Measurements from ENCODE around the gene MGAT3.
A peak's percentile ranks its signal among the peaks of the same experiment; 100 is the strongest.
"Not testable (repeated sequence)": the region's sequence is repeated elsewhere in the genome, so short reads cannot be mapped to it uniquely, and the experiment has no call there.

The MGAT3 gene

DNA sequence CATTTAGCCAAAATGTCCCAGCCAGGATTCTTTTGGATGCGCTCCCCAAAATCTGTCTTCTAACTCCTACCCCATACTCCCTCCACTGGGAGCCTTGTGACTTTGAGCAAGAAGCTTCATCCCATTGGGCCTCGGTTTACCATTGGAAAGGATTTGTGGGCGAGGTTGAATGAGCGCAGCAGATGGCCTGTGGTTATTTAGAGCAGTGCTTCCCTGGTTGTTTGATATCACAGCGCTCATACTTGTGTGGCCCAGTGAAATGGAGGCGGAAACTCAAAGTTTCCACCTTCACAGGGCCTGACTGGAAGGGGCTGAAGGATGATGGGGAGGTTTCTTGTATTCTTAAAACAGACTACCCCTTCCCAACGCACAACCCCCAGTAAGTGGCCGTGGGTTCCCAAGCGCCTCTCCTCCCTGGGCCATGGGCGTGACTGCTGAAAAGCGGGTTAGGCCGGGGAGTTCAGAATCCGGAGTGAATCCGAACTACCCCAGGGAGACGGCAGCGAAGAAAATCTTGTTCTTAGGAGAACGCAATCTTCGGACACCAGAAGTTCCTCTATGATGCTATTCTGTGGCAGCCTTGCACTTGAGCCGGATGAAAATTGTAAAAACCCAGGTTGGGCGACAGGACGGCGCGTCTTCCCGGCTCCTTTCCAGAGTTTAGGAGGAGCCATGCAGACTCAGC lies 62.3 kb downstream of the MGAT3 start:
- DNase-seq: no peak

GRCh38 chr22:39519681-39520225 lies 62.9 kb downstream of the MGAT3 start:
- DNase-seq: peak; percentile 92

- peak; percentile 69 for DNase-seq
Measured at GRCh38 chr22:39520226-39521105, 63.7 kb downstream of the MGAT3 start, which contains the start of gene ATF4. TSS of gene ATF4 (plus strand) at chr22:39520562. CDS start at chr22:39521446, 884 bp downstream.

DNA sequence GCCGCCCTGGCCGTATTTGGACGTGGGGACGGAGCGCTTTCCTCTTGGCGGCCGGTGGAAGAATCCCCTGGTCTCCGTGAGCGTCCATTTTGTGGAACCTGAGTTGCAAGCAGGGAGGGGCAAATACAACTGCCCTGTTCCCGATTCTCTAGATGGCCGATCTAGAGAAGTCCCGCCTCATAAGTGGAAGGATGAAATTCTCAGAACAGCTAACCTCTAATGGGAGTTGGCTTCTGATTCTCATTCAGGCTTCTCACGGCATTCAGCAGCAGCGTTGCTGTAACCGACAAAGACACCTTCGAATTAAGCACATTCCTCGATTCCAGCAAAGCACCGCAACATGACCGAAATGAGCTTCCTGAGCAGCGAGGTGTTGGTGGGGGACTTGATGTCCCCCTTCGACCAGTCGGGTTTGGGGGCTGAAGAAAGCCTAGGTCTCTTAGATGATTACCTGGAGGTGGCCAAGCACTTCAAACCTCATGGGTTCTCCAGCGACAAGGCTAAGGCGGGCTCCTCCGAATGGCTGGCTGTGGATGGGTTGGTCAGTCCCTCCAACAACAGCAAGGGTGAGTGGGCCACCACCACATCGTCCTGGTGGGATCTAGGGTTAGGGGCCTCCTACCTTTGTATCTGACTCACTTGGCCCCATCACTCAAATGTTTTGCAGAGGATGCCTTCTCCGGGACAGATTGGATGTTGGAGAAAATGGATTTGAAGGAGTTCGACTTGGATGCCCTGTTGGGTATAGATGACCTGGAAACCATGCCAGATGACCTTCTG lies 64.5 kb downstream of the MGAT3 start:
- not testable (repeated sequence) for DNase-seq

GRCh38 chr22:39522091-39522490 lies 65.3 kb downstream of the MGAT3 start:
- not testable (repeated sequence) for DNase-seq

- DNase-seq: no peak
Measured at GRCh38 chr22:39522567-39523300, 65.9 kb downstream of the MGAT3 start.

DNA sequence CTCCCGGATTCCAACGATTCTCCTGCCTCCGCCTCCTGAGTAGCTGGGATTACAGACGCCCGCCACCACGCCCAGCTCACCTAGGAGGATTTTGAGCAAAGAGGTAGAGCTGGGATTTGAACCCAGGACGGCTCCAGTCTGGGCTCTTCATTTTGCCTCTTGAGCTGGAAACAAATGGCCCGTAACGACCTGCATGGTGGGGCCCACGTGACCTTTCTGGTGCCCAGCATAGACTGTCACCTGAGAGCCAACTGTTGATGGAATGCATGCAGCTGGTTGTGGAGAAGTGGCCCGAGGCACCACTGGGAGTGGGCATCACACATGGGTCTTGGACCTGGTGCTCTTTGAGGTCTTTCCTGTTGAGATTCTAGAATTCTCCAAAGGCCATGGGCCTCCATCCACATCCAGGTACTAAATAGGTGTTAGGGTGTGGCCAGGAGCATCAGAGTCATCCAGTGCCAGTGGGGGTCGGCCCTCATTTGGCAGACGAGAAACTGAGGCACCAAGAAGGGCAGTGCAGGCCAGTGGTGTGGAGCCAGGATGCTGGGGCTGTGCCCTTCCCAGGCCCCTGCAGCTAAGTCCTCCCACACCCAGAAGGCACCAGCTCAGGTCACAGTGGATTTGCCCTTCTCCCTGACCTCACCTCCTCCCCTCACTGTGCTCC lies 67.4 kb downstream of the MGAT3 start:
- no peak for DNase-seq

DNA sequence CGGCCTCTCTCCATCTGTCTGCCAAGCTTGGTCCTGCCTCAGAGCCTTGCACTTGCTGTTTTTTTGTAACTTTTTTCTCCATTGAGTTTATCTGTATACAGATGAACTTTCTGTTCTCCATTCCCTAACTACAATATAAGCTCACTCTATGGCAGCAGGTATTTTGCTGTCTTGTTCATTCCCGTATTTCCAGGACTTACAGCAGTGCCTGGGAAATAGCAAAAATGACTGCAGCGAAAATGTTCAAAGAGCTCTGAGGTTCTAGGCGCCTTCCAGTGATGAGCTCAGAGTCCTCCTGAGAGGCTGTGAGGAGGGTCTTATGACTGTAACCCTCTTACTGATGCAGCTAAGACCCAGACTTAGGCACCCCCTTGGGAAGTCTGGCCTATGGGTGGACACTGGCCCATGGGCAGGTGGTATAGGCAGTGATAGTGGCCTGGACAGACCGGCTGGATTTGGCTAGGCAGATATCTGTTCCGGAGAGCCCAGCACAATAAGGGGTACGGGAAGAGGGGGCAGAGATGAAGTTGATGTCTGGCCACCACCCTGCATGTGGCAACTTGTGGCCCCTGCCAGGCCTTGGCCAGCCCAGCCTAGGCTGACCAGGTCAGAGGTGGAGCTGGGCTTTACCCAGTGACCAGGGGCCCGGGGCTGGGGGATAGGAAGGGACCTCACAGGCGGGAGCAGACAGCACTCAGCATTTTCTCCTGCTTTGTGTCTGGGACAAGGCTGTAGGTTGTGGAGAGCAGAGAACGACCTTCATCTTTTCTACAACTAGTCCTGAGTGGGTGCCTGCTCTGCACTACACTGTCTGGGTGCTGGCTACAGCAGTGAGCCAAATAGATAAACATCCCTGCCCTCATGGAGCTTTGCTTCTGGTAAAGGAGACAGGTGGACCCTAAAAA lies 68.2 kb downstream of the MGAT3 start:
- no peak for DNase-seq

- DNase-seq: no peak
Measured at GRCh38 chr22:39525658-39525975, 68.8 kb downstream of the MGAT3 start.

DNA sequence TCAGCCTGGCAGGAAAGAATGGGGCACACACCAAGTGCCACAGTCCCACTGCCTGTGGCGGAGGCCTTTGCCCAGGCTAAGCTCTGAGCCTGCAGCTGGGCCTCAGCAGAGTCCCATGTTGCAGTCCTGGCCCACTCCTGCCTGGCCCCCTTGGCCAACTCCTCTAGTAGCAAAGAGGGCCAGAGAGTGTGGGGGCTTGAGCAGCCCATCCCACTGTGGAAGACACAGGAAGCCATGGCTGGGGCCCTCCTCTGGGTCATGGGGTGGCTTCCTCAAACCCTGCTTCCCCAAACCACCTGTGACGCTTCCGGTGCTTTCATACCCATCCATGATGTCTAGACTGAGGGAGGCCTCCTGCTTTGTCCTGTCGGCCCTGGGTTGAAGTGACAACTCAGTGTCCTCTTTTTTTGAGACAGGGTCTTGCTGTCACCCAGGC lies 69.9 kb downstream of the MGAT3 start:
- no peak for DNase-seq

DNA sequence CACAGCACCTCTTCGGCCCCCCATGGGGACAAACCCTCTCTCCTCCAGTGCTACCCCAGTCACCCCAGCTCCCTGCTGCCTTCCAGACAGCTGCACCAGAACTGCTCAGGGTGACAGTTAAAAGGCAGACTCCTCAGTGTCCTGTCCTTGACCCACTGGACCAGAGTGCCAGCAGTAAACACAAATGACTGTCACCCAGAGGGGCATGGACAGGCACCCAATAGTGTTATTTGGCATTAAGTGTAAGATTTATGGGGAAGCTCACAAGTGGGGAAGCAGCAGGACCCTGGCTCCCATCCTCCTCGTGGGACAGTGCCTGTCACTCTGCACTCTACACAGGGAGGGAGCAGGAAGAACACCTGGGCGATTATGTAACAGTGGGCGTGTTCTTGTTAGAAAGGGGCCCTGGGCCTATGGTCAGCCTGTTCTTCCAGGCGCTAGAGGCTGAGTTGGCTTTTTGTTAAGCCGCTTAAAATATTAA lies 70.7 kb downstream of the MGAT3 start:
- DNase-seq: no peak

- no peak for DNase-seq
Measured at GRCh38 chr22:39528080-39528661, 71.4 kb downstream of the MGAT3 start.

DNA sequence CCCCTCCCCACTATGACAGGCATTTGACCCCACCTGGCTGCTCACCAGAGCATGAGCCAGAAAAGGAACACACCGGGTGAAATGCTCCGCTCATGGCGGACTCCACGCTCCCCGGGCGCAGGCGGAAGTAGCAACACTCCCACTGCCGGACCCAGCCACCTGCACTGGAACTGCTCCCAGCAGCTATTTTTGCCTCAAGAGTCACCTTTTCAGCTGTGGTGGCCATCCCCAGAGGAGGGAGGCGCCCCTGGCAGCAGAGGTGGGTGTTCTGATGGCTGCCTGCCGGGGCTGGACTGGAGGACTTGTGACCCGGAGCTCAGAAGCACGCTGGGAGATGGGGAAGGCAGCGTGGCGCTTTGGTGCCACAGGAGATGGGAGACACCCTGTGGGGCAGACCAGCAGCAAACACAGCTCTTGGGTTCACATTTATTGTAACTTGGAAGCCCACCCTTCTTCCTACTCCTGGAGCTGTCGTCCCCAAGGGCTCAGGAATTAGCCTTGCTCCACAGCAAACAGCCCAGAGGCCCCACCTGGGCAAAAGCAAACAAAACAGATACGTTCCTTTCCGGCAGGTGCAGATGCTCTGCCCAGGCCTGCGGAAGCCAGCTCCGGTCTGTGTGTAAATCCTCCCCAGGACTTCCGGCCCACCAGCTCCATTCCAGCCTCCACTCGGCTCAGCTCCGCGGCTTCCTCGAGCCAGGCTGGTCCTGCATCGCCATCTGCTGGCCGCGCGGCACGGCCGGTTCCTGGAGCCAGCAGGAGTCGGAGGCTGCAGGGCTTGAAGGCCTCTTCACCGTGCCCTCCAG lies 72.1 kb downstream of the MGAT3 start:
- DNase-seq: peak; percentile 80

DNA sequence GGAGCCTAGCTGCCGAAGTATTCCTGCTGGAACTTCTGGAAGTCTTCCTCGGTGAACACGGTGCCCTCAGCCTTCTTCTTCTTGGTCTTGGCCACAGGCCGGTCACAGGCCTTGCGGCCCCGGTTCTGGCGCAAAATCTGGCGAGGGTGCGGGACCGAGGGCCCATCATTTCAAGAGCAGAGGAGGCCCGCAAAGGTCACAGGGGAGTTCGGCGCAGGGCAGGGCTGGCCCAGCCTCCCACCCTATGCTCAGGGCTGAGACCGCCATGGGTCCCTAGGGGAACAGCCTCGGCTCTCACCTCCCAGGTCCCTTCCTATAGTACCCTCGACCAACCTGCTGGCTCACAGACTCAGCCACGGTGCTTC lies 72.7 kb downstream of the MGAT3 start:
- DNase-seq: no peak

DNA sequence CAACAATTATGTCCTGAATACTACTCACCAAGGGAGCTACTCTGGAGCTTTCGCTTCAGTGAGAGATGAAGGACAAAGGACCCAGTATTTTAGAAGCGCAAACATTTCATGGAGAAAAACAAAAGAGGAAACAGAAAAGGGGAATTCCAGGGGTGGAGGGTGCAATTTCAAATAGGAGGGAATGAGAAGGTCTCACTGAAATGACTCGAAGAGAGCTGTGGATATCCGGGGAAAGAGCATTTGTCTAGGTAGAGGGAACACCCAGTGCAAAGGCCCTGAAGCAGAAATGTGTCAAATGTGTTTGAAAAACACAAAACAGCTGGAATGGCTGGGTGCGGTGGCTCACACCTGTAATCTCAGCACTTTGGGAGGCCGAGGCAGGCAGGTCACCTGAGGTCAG lies 73.3 kb downstream of the MGAT3 start:
- DNase-seq: no peak

DNA sequence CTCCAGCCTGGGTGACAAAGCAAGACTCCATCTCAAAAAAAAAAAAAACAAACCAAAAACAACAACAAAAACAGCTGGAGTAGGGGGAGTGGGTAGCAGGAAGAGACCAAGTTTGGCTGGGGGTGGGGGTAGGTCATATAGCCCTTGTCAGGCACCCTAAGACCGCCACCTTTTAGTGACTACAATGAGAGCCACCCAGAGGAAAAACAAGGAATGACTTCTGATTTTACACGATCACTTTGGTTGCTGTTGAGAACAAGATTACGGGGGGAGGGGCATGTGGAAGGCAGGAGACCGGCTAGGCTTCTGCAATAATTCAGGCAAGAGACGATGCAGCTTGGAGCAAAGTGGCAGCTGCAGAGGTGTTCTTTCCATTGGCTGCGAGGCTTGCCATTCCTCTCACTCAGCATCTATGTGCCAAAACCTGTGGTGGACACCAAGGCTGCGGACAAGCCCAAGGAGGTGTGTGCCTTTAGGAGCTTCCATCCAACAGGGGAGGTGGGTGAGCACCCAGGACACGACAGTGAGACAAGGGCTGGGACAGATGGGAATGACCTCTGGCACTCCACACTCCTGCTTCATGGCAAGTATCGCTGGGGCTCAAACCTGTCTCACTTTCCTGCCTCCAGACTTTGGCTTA lies 74.0 kb downstream of the MGAT3 start:
- no peak for DNase-seq

DNA sequence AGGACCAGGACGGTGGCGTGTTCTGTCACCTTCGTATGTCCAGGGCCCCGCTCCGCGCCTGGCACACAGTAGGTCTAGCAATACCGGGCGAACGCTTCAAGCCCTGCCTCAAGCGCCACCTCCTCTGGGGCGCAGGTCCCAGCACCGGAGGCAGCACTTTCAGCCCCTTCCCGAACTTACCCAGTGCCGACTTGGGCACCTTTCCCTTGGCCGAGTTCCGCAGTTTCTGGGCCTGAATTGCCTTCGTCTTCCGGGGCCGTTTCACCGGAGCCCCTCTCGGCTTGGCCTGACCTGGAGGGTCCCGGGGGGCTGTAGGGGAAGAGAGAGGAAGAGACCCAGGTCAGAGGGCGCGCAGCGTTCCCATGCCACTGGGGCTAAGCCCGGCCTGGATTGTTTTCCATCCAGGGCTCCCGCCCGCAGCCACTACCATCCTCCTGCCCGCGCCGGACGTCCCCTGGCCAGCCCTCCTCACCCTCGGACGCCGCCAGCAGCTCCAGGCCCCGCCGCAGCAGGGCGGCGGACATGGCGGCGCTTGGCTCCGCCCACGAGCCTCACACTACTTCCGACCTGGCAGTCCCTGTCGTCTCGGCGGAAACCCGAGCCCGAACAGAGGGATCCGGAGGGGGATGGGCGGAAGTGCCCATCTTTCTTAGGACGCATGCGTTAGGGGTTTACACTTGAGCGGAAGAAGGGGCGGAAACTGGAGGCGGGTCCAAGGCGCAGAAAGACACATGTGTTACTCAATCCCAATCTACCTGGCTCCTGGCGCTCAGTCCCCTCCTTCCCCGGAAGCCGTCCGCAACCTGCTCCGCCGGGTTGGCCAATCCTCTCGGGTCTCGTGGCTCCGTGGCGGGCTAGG lies 75.6 kb downstream of the MGAT3 start, which contains the start of gene RPS19BP1:
Gene RPS19BP1 (minus strand): TSS at position 534 of the 859 bp plus-strand sequence. CDS start 10 bp downstream, at position 524.
- DNase-seq: peak; percentile 99

GRCh38 chr22:39534092-39534506 lies 77.3 kb downstream of the MGAT3 start:
- DNase-seq: no peak

Measured in NCI-H1048 (cell line).